ENCODE data around the gene TMEM41B. TPM values are rescaled to one million over a fixed set of nuclear protein-coding genes. Genes with fewer than 3 reads are reported as not detected.
"Not testable (repeated sequence)": the region's sequence is repeated elsewhere in the genome, so short reads cannot be mapped to it uniquely, and the experiment has no call there.

The TMEM41B gene, protein sequence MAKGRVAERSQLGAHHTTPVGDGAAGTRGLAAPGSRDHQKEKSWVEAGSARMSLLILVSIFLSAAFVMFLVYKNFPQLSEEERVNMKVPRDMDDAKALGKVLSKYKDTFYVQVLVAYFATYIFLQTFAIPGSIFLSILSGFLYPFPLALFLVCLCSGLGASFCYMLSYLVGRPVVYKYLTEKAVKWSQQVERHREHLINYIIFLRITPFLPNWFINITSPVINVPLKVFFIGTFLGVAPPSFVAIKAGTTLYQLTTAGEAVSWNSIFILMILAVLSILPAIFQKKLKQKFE
- polyA plus RNA-seq (2013, experiment 1 of 2) = 64.2 TPM
- 63.2 TPM for polyA plus RNA-seq (2013, experiment 2 of 2)

DNA sequence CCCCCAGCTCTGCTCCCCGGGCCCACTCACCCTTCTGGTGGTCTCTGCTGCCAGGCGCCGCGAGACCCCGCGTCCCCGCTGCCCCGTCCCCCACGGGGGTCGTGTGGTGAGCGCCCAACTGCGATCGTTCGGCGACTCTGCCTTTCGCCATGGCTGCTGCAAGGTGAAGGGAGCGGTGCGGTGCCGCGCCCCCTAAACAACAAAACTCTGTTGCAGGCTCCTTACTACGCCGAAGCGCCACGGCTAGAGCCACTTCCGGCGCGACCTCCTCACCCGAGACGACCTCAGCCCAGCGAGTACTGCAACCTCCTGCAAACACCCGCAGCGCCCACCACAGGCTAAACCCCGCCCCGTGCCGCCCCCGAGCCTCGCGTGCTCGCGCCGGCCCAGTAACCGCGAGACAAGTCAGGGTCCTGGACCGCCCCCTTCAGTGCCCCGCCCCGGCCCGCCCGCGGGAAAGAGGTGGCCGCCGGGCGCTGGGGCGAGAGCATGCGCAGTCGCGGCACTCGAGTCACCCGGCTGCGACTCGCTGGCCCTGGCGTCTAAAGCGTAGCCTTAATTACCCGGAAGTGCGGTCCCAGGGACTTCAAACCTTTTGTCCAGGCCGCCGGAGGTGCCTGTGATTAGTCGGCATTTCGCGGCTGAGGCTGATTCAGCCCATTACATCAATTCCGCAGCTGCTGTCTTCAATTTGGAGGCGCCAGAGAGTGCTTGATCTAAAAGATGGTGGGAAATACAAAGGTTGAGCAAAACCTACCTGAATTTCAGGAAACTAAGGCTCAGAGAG is at the start of gene TMEM41B:
Gene TMEM41B (minus strand): TSS at position 303 of the 787 bp plus-strand sequence. CDS start 152 bp downstream, at position 151.
- peaks cover 29% of the 10 kb centered on the region for H3K36me3 ChIP-seq (ENCODE audit: control insufficient read depth, insufficient read depth, low read length)
- H3K9me3 ChIP-seq (ENCODE audit: control insufficient read depth, low read length) = no peaks in the 10 kb centered on the region
- 0 to 1% methylated on average over 48 to 71 of the region's 71 CpGs for WGBS, 2 experiments (ENCODE audit: insufficient coverage in 2 of 2)
- peak within 1 kb of the TSS; percentile 96 for H3K27ac ChIP-seq (ENCODE audit: low read depth, low read length, severe bottlenecking)
- H3K4me1 ChIP-seq (ENCODE audit: control insufficient read depth, insufficient read depth, low read length, poor library complexity, severe bottlenecking) = peaks cover 22% of the 10 kb centered on the region
- peak within 1 kb of the TSS; percentile 99 for H3K4me3 ChIP-seq (ENCODE audit: extremely low read depth, insufficient read depth, low read length, poor library complexity, severe bottlenecking)

- 57 to 72% methylated on average over 1 to 2 of the region's 2 CpGs for WGBS, 2 experiments (ENCODE audit: insufficient coverage in 2 of 2)
- peaks cover 32% of the 10 kb centered on the region for H3K4me1 ChIP-seq (ENCODE audit: control insufficient read depth, insufficient read depth, low read length, poor library complexity, severe bottlenecking)
- peak overlapping the region; percentile 100 for H3K27ac ChIP-seq (ENCODE audit: low read depth, low read length, severe bottlenecking)
- H3K36me3 ChIP-seq (ENCODE audit: control insufficient read depth, insufficient read depth, low read length) = no peaks in the 10 kb centered on the region
- no peak overlapping the region for H3K4me3 ChIP-seq (ENCODE audit: extremely low read depth, insufficient read depth, low read length, poor library complexity, severe bottlenecking)
- peaks cover 3% of the 10 kb centered on the region for H3K9me3 ChIP-seq (ENCODE audit: control insufficient read depth, low read length)
Measured at GRCh38 chr11:9362393-9362863, 48.0 kb upstream of the TMEM41B start.

DNA sequence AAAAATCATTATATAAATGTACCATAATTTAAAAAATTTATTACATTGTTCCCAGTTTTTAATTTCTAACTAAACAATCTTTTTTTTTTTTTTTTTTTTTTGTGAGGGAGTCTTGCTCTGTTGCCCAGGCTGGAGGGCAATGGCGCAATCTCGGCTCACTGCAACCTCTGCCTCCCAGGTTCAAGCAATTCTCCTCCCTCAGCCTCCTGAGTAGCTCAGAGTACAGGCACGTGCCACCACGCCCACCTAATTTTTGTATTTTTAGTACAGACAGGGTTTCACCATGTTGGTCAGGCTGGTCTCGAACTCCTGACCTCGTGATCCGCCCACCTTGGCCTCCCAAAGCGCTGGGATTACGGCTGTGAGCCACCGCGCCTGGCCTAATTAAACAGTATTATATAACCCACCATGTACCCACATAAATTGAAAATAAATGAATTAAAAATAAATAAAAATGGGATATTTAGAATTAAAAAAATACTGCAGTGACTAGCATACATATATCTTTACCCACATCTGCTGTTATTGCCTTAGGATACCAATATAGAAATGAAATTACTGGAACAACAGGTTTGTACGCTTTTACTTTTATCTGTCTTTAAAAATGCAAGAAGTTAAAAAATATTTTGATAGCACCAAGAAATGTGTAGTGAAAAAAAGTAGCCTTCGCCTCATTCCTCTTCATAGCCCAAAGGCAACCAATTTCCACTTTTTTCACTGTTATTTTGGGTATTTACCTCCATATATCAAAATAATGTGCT is 46.6 kb upstream of the TMEM41B start:
- H3K4me3 ChIP-seq (ENCODE audit: extremely low read depth, insufficient read depth, low read length, poor library complexity, severe bottlenecking) = not testable (repeated sequence)

DNA sequence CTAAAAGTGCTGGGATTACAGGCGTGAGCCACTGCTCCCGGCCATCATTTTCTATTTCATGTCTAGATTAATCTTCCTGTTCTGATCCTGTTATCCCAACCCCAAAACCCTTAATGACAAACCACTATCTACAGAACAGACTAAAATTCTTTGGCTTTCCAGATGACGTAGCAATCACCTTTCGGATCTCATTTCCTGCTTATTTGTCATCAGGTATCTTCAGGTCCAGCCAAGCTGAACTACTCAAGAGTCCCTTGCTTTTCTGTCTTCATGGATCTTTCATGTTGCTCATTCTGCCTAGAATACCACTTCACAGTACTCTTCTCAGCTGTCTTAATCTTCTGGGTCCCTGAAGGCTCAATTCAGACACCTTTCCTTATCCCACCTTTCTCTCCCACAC is 42.6 kb upstream of the TMEM41B start:
- Histone ChIP-seq H3K4me1 (ENCODE audit: control insufficient read depth, insufficient read depth, low read length, poor library complexity, severe bottlenecking) (peaks cover 4% of the 10 kb centered on the region), H3K4me3 (ENCODE audit: extremely low read depth, insufficient read depth, low read length, poor library complexity, severe bottlenecking) (no peak overlapping the region), H3K9me3 (ENCODE audit: control insufficient read depth, low read length) (peaks cover 3% of the 10 kb centered on the region), H3K36me3 (ENCODE audit: control insufficient read depth, insufficient read depth, low read length) (no peaks in the 10 kb centered on the region), H3K27ac (ENCODE audit: low read depth, low read length, severe bottlenecking) (no peak overlapping the region)
- WGBS, 2 experiments (ENCODE audit: insufficient coverage in 2 of 2) = 91 to 97% methylated on average over 4 of the region's 4 CpGs

More for the DNA sequence above, 46.6 kb upstream of the TMEM41B start:
- not testable (repeated sequence) for H3K9me3 ChIP-seq (ENCODE audit: control insufficient read depth, low read length); H3K27ac ChIP-seq (ENCODE audit: low read depth, low read length, severe bottlenecking); H3K36me3 ChIP-seq (ENCODE audit: control insufficient read depth, insufficient read depth, low read length)
- 93 to 95% methylated on average over 7 to 9 of the region's 13 CpGs for WGBS, 2 experiments (ENCODE audit: insufficient coverage in 2 of 2)
- peaks cover 29% of the 10 kb centered on the region for H3K4me1 ChIP-seq (ENCODE audit: control insufficient read depth, insufficient read depth, low read length, poor library complexity, severe bottlenecking)

GRCh38 chr11:9351321-9351881 is 37.0 kb upstream of the TMEM41B start:
- peaks cover 4% of the 10 kb centered on the region for H3K4me1 ChIP-seq (ENCODE audit: control insufficient read depth, insufficient read depth, low read length, poor library complexity, severe bottlenecking)
- WGBS, 2 experiments (ENCODE audit: insufficient coverage in 2 of 2) = 83 to 90% methylated on average over 5 to 6 of the region's 6 CpGs
- no peak overlapping the region for H3K27ac ChIP-seq (ENCODE audit: low read depth, low read length, severe bottlenecking)
- no peak overlapping the region for H3K4me3 ChIP-seq (ENCODE audit: extremely low read depth, insufficient read depth, low read length, poor library complexity, severe bottlenecking)
- H3K36me3 ChIP-seq (ENCODE audit: control insufficient read depth, insufficient read depth, low read length) = no peaks in the 10 kb centered on the region
- no peaks in the 10 kb centered on the region for H3K9me3 ChIP-seq (ENCODE audit: control insufficient read depth, low read length)

GRCh38 chr11:9347779-9348178 is 33.4 kb upstream of the TMEM41B start:
- H3K27ac ChIP-seq (ENCODE audit: low read depth, low read length, severe bottlenecking); H3K9me3 ChIP-seq (ENCODE audit: control insufficient read depth, low read length); H3K4me3 ChIP-seq (ENCODE audit: extremely low read depth, insufficient read depth, low read length, poor library complexity, severe bottlenecking); H3K4me1 ChIP-seq (ENCODE audit: control insufficient read depth, insufficient read depth, low read length, poor library complexity, severe bottlenecking); H3K36me3 ChIP-seq (ENCODE audit: control insufficient read depth, insufficient read depth, low read length): not testable (repeated sequence)
- 57 to 83% methylated on average over 1 to 2 of the region's 4 CpGs for WGBS, 2 experiments (ENCODE audit: insufficient coverage in 2 of 2)

- H3K4me3 ChIP-seq (ENCODE audit: extremely low read depth, insufficient read depth, low read length, poor library complexity, severe bottlenecking) = no peak overlapping the region
- H3K4me1 ChIP-seq (ENCODE audit: control insufficient read depth, insufficient read depth, low read length, poor library complexity, severe bottlenecking) = no peaks in the 10 kb centered on the region
- 92 to 93% methylated on average over 2 of the region's 2 CpGs for WGBS, 2 experiments (ENCODE audit: insufficient coverage in 2 of 2)
- H3K36me3 ChIP-seq (ENCODE audit: control insufficient read depth, insufficient read depth, low read length) = no peaks in the 10 kb centered on the region
- no peaks in the 10 kb centered on the region for H3K9me3 ChIP-seq (ENCODE audit: control insufficient read depth, low read length)
- H3K27ac ChIP-seq (ENCODE audit: low read depth, low read length, severe bottlenecking) = no peak overlapping the region
Measured at GRCh38 chr11:9347100-9347499, 32.7 kb upstream of the TMEM41B start.

GRCh38 chr11:9344061-9344680 is 29.8 kb upstream of the TMEM41B start:
- Histone ChIP-seq H3K4me1 (ENCODE audit: control insufficient read depth, insufficient read depth, low read length, poor library complexity, severe bottlenecking) (no peaks in the 10 kb centered on the region), H3K9me3 (ENCODE audit: control insufficient read depth, low read length) (no peaks in the 10 kb centered on the region), H3K27ac (ENCODE audit: low read depth, low read length, severe bottlenecking) (no peak overlapping the region), H3K4me3 (ENCODE audit: extremely low read depth, insufficient read depth, low read length, poor library complexity, severe bottlenecking) (no peak overlapping the region), H3K36me3 (ENCODE audit: control insufficient read depth, insufficient read depth, low read length) (no peaks in the 10 kb centered on the region)
- WGBS, 2 experiments (ENCODE audit: insufficient coverage in 2 of 2) = 71 to 73% methylated on average over 2 of the region's 3 CpGs

GRCh38 chr11:9341638-9342178 is 27.3 kb upstream of the TMEM41B start:
- H3K27ac ChIP-seq (ENCODE audit: low read depth, low read length, severe bottlenecking) = no peak overlapping the region
- no peak overlapping the region for H3K4me3 ChIP-seq (ENCODE audit: extremely low read depth, insufficient read depth, low read length, poor library complexity, severe bottlenecking)
- H3K4me1 ChIP-seq (ENCODE audit: control insufficient read depth, insufficient read depth, low read length, poor library complexity, severe bottlenecking) = no peaks in the 10 kb centered on the region
- 70 to 71% methylated on average over 4 to 5 of the region's 5 CpGs for WGBS, 2 experiments (ENCODE audit: insufficient coverage in 2 of 2)
- no peaks in the 10 kb centered on the region for H3K9me3 ChIP-seq (ENCODE audit: control insufficient read depth, low read length)
- no peaks in the 10 kb centered on the region for H3K36me3 ChIP-seq (ENCODE audit: control insufficient read depth, insufficient read depth, low read length)

DNA sequence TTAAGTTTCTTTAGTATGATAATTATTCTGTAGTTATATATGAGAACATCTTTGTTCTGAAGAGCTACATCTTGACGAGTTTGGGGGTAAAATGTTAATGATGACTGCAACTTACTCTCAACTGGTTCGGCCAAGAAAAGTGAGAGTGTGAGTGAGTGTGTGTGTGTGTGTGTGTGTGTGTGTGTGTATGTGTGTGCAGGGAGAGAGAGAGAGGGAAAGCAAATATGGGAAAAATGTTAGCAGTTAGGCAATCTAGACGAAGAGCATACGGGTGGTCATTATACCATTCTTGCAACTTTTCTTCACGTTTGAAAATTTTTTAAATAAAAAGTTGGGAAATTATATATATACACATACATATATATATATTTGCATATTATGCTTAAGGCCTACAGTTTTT is 18.3 kb upstream of the TMEM41B start:
- 89 to 94% methylated on average over 2 of the region's 5 CpGs for WGBS, 2 experiments (ENCODE audit: insufficient coverage in 2 of 2)

More for the DNA sequence above, 18.3 kb upstream of the TMEM41B start:
- H3K4me3 ChIP-seq (ENCODE audit: extremely low read depth, insufficient read depth, low read length, poor library complexity, severe bottlenecking) = no peak overlapping the region
- peaks cover 3% of the 10 kb centered on the region for H3K4me1 ChIP-seq (ENCODE audit: control insufficient read depth, insufficient read depth, low read length, poor library complexity, severe bottlenecking)
- no peaks in the 10 kb centered on the region for H3K36me3 ChIP-seq (ENCODE audit: control insufficient read depth, insufficient read depth, low read length)
- no peak overlapping the region for H3K27ac ChIP-seq (ENCODE audit: low read depth, low read length, severe bottlenecking)
- H3K9me3 ChIP-seq (ENCODE audit: control insufficient read depth, low read length) = no peaks in the 10 kb centered on the region
